SK-N-SH treated with all-trans-retinoic acid at 6 μM for 48 hours (cell line): ENCODE measurements around the gene CEBPB.

Experiments
- BACH2 ChIP-seq: fragments of 250-450 bp; sonication (Bioruptor Pico); IDR thresholded peaks from 2 replicates; pipeline ENCODE4 v1.9.0; 2021; ENCODE audit warnings: mild to moderate bottlenecking, borderline replicate concordance
- CREB5 ChIP-seq: fragments of 250-450 bp; sonication (Bioruptor Pico); IDR thresholded peaks from 2 replicates; pipeline ENCODE4 v1.5.1; 2020; ENCODE audit warnings: low read depth, mild to moderate bottlenecking, moderate library complexity
- ESRRG ChIP-seq: fragments of 250-450 bp; sonication (Bioruptor Pico); IDR thresholded peaks from 2 replicates; pipeline ENCODE4 v1.6.1; 2021; ENCODE audit warnings: mild to moderate bottlenecking
- RARB ChIP-seq: fragments of 250-450 bp; sonication (Bioruptor Pico); IDR thresholded peaks from 2 replicates; pipeline ENCODE4 v1.8.0; 2021; ENCODE audit warnings: mild to moderate bottlenecking, moderate library complexity
- TOX ChIP-seq: fragments of 250-450 bp; sonication (Bioruptor Pico); IDR thresholded peaks from 2 replicates; pipeline ENCODE4 v1.8.0; 2021; ENCODE audit warnings: mild to moderate bottlenecking, moderate library complexity, borderline replicate concordance
- TSHZ2 ChIP-seq: fragments of 250-450 bp; sonication (Bioruptor Pico); IDR thresholded peaks from 2 replicates; pipeline ENCODE4 v1.5.0; 2020; ENCODE audit warnings: mild to moderate bottlenecking, moderate library complexity
- ZC3H10 ChIP-seq: fragments of 250-450 bp; sonication (Bioruptor Pico); IDR thresholded peaks from 2 replicates; pipeline ENCODE4 v1.5.1; 2021; ENCODE audit warnings: mild to moderate bottlenecking, moderate library complexity
- ZFP30 ChIP-seq: fragments of 450-650 bp; formaldehyde crosslinking; IDR thresholded peaks from 2 replicates; pipeline ENCODE4 v1.5.0; 2022; ENCODE audit warnings: mild to moderate bottlenecking, moderate library complexity
- ZNF8 ChIP-seq: fragments of 450-650 bp; formaldehyde crosslinking; IDR thresholded peaks from 2 replicates; pipeline ENCODE4 v1.5.0; 2020; ENCODE audit warnings: mild to moderate bottlenecking, moderate library complexity
- TF ChIP-seq, protein P1 (sequence below): fragments of 250-450 bp; sonication (Bioruptor Pico); IDR thresholded peaks from 2 replicates; pipeline ENCODE4 v1.8.0; 2020; ENCODE audit warnings: mild to moderate bottlenecking, moderate library complexity, borderline replicate concordance
- TF ChIP-seq, protein P2 (sequence below): fragments of 250-450 bp; sonication (Bioruptor Pico); IDR thresholded peaks from 2 replicates; pipeline ENCODE4 v1.8.0; 2021; ENCODE audit warnings: low read depth, mild to moderate bottlenecking, moderate library complexity, borderline replicate concordance

DNA sequence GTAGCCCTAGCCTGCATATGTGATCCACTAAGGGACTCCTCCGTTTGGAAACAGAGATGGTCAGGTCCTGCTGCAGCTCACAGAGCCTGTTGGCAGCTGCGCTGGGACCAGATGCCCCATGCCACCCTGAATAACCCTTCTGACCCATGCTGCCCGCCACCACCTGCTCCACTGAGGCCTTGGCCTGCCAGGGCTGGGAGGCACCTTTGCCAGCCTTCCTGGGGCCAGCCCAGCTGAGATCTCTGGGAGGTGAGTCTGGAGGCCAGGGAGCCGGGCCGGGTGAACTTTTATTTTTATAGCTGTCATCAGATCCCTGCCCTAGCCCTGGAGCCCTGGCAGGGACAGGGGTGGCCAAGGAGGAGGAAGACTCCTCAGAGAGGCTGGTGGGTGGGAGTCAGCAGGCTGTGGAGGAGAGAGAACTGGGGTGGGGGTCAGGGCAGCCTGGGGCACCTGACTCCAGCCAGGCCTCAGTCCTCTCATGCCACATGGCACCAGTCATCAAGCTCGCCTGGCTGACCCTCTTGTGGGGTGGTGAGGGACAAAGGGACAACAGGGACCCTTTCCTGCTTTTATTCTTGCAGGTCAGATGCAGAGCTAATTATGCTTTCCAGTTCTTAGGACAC, 10.0 kb downstream of the CEBPB start:
- TF ChIP-seq TSHZ2 (CRISPR knock-in tag) (no peak), ZFP30 (CRISPR knock-in tag) (no peak), ZC3H10 (CRISPR knock-in tag) (no peak), ESRRG (CRISPR knock-in tag) (no peak), BACH2 (CRISPR knock-in tag) (no peak), RARB (no peak), CREB5 (CRISPR knock-in tag) (no peak), ZNF8 (no peak), TOX (CRISPR knock-in tag) (no peak)
- TF ChIP-seq, protein P1, sequence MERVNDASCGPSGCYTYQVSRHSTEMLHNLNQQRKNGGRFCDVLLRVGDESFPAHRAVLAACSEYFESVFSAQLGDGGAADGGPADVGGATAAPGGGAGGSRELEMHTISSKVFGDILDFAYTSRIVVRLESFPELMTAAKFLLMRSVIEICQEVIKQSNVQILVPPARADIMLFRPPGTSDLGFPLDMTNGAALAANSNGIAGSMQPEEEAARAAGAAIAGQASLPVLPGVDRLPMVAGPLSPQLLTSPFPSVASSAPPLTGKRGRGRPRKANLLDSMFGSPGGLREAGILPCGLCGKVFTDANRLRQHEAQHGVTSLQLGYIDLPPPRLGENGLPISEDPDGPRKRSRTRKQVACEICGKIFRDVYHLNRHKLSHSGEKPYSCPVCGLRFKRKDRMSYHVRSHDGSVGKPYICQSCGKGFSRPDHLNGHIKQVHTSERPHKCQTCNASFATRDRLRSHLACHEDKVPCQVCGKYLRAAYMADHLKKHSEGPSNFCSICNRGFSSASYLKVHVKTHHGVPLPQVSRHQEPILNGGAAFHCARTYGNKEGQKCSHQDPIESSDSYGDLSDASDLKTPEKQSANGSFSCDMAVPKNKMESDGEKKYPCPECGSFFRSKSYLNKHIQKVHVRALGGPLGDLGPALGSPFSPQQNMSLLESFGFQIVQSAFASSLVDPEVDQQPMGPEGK (CRISPR knock-in tag), result no peak
- TF ChIP-seq, protein P2, sequence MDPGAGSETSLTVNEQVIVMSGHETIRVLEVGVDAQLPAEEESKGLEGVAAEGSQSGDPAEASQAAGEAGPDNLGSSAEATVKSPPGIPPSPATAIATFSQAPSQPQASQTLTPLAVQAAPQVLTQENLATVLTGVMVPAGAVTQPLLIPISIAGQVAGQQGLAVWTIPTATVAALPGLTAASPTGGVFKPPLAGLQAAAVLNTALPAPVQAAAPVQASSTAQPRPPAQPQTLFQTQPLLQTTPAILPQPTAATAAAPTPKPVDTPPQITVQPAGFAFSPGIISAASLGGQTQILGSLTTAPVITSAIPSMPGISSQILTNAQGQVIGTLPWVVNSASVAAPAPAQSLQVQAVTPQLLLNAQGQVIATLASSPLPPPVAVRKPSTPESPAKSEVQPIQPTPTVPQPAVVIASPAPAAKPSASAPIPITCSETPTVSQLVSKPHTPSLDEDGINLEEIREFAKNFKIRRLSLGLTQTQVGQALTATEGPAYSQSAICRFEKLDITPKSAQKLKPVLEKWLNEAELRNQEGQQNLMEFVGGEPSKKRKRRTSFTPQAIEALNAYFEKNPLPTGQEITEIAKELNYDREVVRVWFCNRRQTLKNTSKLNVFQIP (CRISPR knock-in tag), result no peak
